Left renal pelvis (tissue), 4 donors: ENCODE results near the gene PRM1. TPM values are rescaled to one million over a fixed set of nuclear protein-coding genes. Genes with fewer than 3 reads are reported as not detected.
A peak's percentile ranks its signal among the peaks of the same experiment; 100 is the strongest.

ENCODE experiments used
- DNase-seq, 4 donors: peaks; one replicate each; pipeline ENCODE4 v3.0.0-alpha.2; 2013; ENCODE audit warnings: low read depth in 4 of 4, low spot score in 3 of 4
- polyA plus RNA-seq, 4 donors: library from polyadenylated mRNA; unstranded; fragments of 120-200 nt; gene quantifications; one replicate each; pipeline ENCODE4 v1.2.1, GENCODE V29; 2013; ENCODE audit not compliant: insufficient read length in 4 of 4

The PRM1 gene
- not detected for polyA plus RNA-seq

GRCh38 chr16:11280616-11281522 is at the start of gene PRM1:
Gene PRM1, minus strand, starts transcription at chr16:11281330. Its CDS starts 92 bp downstream, at chr16:11281238.
- DNase-seq = no peak

- no peak for DNase-seq
These were observed 49.6 kb upstream of the PRM1 start for GRCh38 chr16:11330526-11331237.

GRCh38 chr16:11329891-11330290 is 48.8 kb upstream of the PRM1 start:
- DNase-seq = no peak

GRCh38 chr16:11329071-11329491 is 48.0 kb upstream of the PRM1 start:
- DNase-seq = no peak

GRCh38 chr16:11328172-11329070 is 47.3 kb upstream of the PRM1 start:
- DNase-seq = peak in 3 of 4 donors; percentile 81 to 93 (median 89)

- DNase-seq = no peak
These were observed 46.4 kb upstream of the PRM1 start for GRCh38 chr16:11327277-11328171.

- no peak for DNase-seq
These were observed 45.7 kb upstream of the PRM1 start for GRCh38 chr16:11326737-11327276.

GRCh38 chr16:11326084-11326736 is 45.1 kb upstream of the PRM1 start:
- DNase-seq = no peak

GRCh38 chr16:11325404-11326083 is 44.4 kb upstream of the PRM1 start:
- no peak for DNase-seq

- no peak for DNase-seq
These were observed 42.6 kb upstream of the PRM1 start for GRCh38 chr16:11323551-11324336.

GRCh38 chr16:11322823-11323222 is 41.7 kb upstream of the PRM1 start:
- no peak for DNase-seq

- DNase-seq = no peak
These were observed 40.5 kb upstream of the PRM1 start for GRCh38 chr16:11321662-11322061.

- no peak for DNase-seq
These were observed 39.0 kb upstream of the PRM1 start for GRCh38 chr16:11320170-11320569.

GRCh38 chr16:11319529-11320146 is 38.5 kb upstream of the PRM1 start:
- no peak for DNase-seq

- DNase-seq = no peak
These were observed 37.7 kb upstream of the PRM1 start for GRCh38 chr16:11318817-11319216.

GRCh38 chr16:11316331-11317015 is 35.3 kb upstream of the PRM1 start:
- DNase-seq = no peak
